ENCODE data around the gene NOTCH1. TPM values are rescaled to one million over a fixed set of nuclear protein-coding genes. Genes with fewer than 3 reads are reported as not detected.
"Not testable (repeated sequence)": the region's sequence is repeated elsewhere in the genome, so short reads cannot be mapped to it uniquely, and the experiment has no call there.

The NOTCH1 gene
- total RNA-seq, 4 donors from 2014 or later, result 32.0 to 40.8 (median 36.2) TPM

- Histone ChIP-seq H3K27me3 (peaks cover 0 to 27% (median 0%) of the 10 kb centered on the region in 4 donors), H3K36me3 (no peaks in the 10 kb centered on the region), H3K4me1 (peaks cover 35 to 63% (median 47%) of the 10 kb centered on the region in 3 donors), H3K27ac (no peak overlapping the region), H3K4me3 (no peak overlapping the region), H3K9me3 (peaks cover 0 to 7% (median 5%) of the 10 kb centered on the region in 3 donors)
- WGBS, 2 donors, result 56% methylated on average over 5 of the region's 24 CpGs; no CpG with 5 or more reads in 1 of the 2 donors
- no peak for DNase-seq
- TF ChIP-seq CTCF (IDR thresholded peaks at IDR 0.05), result no peak
- TF ChIP-seq POLR2A (IDR thresholded peaks at IDR 0.05), result no peak
- intact Hi-C loops (cut with DNase I), result no loop called here
Observed at GRCh38 chr9:136562746-136563495, 17.1 kb upstream of the NOTCH1 start.

- TF ChIP-seq POLR2A (IDR thresholded peaks at IDR 0.05), result no peak
- TF ChIP-seq CTCF (IDR thresholded peaks at IDR 0.05), result no peak
- Histone ChIP-seq H3K36me3 (no peaks in the 10 kb centered on the region), H3K4me1 (peaks cover 24 to 62% (median 37%) of the 10 kb centered on the region in 3 donors), H3K4me3 (no peak overlapping the region), H3K27me3 (peaks cover 0 to 29% (median 0%) of the 10 kb centered on the region in 4 donors), H3K9me3 (peaks cover 0 to 7% (median 5%) of the 10 kb centered on the region in 3 donors), H3K27ac (no peak overlapping the region)
- intact Hi-C loops (cut with DNase I), result no loop called here
- DNase-seq, result no peak
- WGBS, 2 donors, result 87% methylated on average over 13 of the region's 23 CpGs; no CpG with 5 or more reads in 1 of the 2 donors
Observed at GRCh38 chr9:136561779-136562178, 15.9 kb upstream of the NOTCH1 start.

GRCh38 chr9:136560586-136560985 is 14.7 kb upstream of the NOTCH1 start:
- intact Hi-C loops (cut with DNase I), result no loop called here
- no peak for DNase-seq
- peaks cover 21 to 50% (median 27%) of the 10 kb centered on the region in 3 donors for H3K4me1 ChIP-seq
- no peaks in the 10 kb centered on the region for H3K36me3 ChIP-seq
- peaks cover 0 to 7% (median 5%) of the 10 kb centered on the region in 3 donors for H3K9me3 ChIP-seq
- no peak overlapping the region for H3K27ac ChIP-seq
- TF ChIP-seq CTCF (IDR thresholded peaks at IDR 0.05) (no peak), POLR2A (IDR thresholded peaks at IDR 0.05) (no peak)
- H3K27me3 ChIP-seq, result peaks cover 0 to 36% (median 0%) of the 10 kb centered on the region in 4 donors
- H3K4me3 ChIP-seq, result no peak overlapping the region
- 81 to 98% methylated on average over 3 of the region's 3 CpGs for WGBS, 2 donors

GRCh38 chr9:136559371-136559770 is 13.5 kb upstream of the NOTCH1 start:
- H3K9me3 ChIP-seq; H3K27ac ChIP-seq; intact Hi-C loops (cut with DNase I); H3K36me3 ChIP-seq; H3K4me3 ChIP-seq; DNase-seq: not testable (repeated sequence)
- Histone ChIP-seq H3K27me3 (peaks cover 0 to 33% (median 0%) of the 10 kb centered on the region in 4 donors), H3K4me1 (peaks cover 17 to 50% (median 17%) of the 10 kb centered on the region in 3 donors)
- WGBS, 2 donors, result 100% methylated on average over 2 of the region's 2 CpGs; no CpG with 5 or more reads in 1 of the 2 donors

GRCh38 chr9:136558846-136559245 is 13.0 kb upstream of the NOTCH1 start:
- peak overlapping the region in 1 of 4 donors; percentile 7 for H3K27ac ChIP-seq
- WGBS, 2 donors, result 76 to 83% methylated on average over 5 of the region's 5 CpGs
- H3K4me3 ChIP-seq; H3K9me3 ChIP-seq; H3K36me3 ChIP-seq; DNase-seq; intact Hi-C loops (cut with DNase I): not testable (repeated sequence)
- peaks cover 11 to 50% (median 11%) of the 10 kb centered on the region in 3 donors for H3K4me1 ChIP-seq
- H3K27me3 ChIP-seq, result peaks cover 0 to 27% (median 0%) of the 10 kb centered on the region in 4 donors

- WGBS, 2 donors, result 33 to 39% methylated on average over 4 to 5 of the region's 5 CpGs
- TF ChIP-seq CTCF (IDR thresholded peaks at IDR 0.05) (no peak), POLR2A (IDR thresholded peaks at IDR 0.05) (no peak)
- H3K27ac ChIP-seq, result peak overlapping the region in 1 of 4 donors; percentile 7
- H3K4me1 ChIP-seq, result peaks cover 7 to 50% (median 8%) of the 10 kb centered on the region in 3 donors
- intact Hi-C loops (cut with DNase I), result no loop called here
- H3K36me3 ChIP-seq, result no peaks in the 10 kb centered on the region
- H3K9me3 ChIP-seq, result peaks cover 0 to 7% (median 5%) of the 10 kb centered on the region in 3 donors
- peaks cover 0 to 23% (median 0%) of the 10 kb centered on the region in 4 donors for H3K27me3 ChIP-seq
- no peak for DNase-seq
- H3K4me3 ChIP-seq, result no peak overlapping the region
Observed at GRCh38 chr9:136558373-136558772, 12.5 kb upstream of the NOTCH1 start.
